ENCODE measurements around the gene CCDC152.

CCDC152 gene

DNA sequence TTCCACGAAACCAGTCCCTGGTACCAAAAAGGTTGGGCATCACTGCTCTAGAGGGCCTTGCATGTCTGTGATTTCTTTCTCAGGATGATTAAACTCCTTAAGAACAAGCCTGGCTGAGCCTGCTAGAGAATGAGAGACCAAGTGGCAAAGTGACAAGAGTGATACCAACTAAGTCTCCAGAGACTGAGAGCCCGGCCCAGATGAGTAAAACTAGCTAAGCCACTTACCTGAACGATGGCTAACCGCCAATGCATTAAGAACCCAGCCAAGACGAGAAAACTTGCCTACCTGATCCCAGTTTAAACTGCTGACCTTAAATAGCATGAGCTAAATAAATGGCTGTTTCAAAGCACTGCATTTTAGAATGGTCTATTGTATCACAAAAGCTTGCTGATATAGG, 5.6 kb upstream of the CCDC152 start:
- no peaks in the 10 kb centered on the region for H3K27me3 ChIP-seq (ENCODE audit: control insufficient read depth, insufficient read depth, low read length)
- no peak overlapping the region for H3K4me3 ChIP-seq (ENCODE audit: low read length)
- H3K9ac ChIP-seq (ENCODE audit: low read length), result no peak overlapping the region
- H3K27ac ChIP-seq (ENCODE audit: low read length), result no peak overlapping the region
- no peaks in the 10 kb centered on the region for H3K4me1 ChIP-seq (ENCODE audit: control insufficient read depth, low read depth, low read length)
- H3K36me3 ChIP-seq (ENCODE audit: control insufficient read depth, low read depth, low read length), result no peaks in the 10 kb centered on the region
- H3K9me3 ChIP-seq (ENCODE audit: control insufficient read depth, low read depth, low read length), result no peaks in the 10 kb centered on the region

GRCh38 chr5:42753099-42753498, 3.5 kb upstream of the CCDC152 start:
- Histone ChIP-seq H3K9me3 (ENCODE audit: control insufficient read depth, low read depth, low read length) (no peaks in the 10 kb centered on the region), H3K9ac (ENCODE audit: low read length) (no peak overlapping the region), H3K36me3 (ENCODE audit: control insufficient read depth, low read depth, low read length) (no peaks in the 10 kb centered on the region), H3K4me3 (ENCODE audit: low read length) (no peak overlapping the region), H3K27me3 (ENCODE audit: control insufficient read depth, insufficient read depth, low read length) (no peaks in the 10 kb centered on the region), H3K27ac (ENCODE audit: low read length) (no peak overlapping the region), H3K4me1 (ENCODE audit: control insufficient read depth, low read depth, low read length) (peaks cover 5% of the 10 kb centered on the region)

- H3K9ac ChIP-seq (ENCODE audit: low read length), result no peak overlapping the region
- H3K4me3 ChIP-seq (ENCODE audit: low read length), result no peak overlapping the region
- H3K27me3 ChIP-seq (ENCODE audit: control insufficient read depth, insufficient read depth, low read length), result no peaks in the 10 kb centered on the region
- H3K27ac ChIP-seq (ENCODE audit: low read length), result no peak overlapping the region
- peaks cover 14% of the 10 kb centered on the region for H3K4me1 ChIP-seq (ENCODE audit: control insufficient read depth, low read depth, low read length)
- H3K9me3 ChIP-seq (ENCODE audit: control insufficient read depth, low read depth, low read length), result no peaks in the 10 kb centered on the region
- no peaks in the 10 kb centered on the region for H3K36me3 ChIP-seq (ENCODE audit: control insufficient read depth, low read depth, low read length)
Measured at GRCh38 chr5:42759456-42759855, 2.8 kb downstream of the CCDC152 start.

GRCh38 chr5:42760426-42760825, 3.8 kb downstream of the CCDC152 start:
- Histone ChIP-seq H3K27ac (ENCODE audit: low read length) (no peak overlapping the region), H3K9me3 (ENCODE audit: control insufficient read depth, low read depth, low read length) (no peaks in the 10 kb centered on the region), H3K27me3 (ENCODE audit: control insufficient read depth, insufficient read depth, low read length) (no peaks in the 10 kb centered on the region), H3K36me3 (ENCODE audit: control insufficient read depth, low read depth, low read length) (no peaks in the 10 kb centered on the region), H3K9ac (ENCODE audit: low read length) (no peak overlapping the region), H3K4me3 (ENCODE audit: low read length) (no peak overlapping the region), H3K4me1 (ENCODE audit: control insufficient read depth, low read depth, low read length) (peaks cover 14% of the 10 kb centered on the region)

DNA sequence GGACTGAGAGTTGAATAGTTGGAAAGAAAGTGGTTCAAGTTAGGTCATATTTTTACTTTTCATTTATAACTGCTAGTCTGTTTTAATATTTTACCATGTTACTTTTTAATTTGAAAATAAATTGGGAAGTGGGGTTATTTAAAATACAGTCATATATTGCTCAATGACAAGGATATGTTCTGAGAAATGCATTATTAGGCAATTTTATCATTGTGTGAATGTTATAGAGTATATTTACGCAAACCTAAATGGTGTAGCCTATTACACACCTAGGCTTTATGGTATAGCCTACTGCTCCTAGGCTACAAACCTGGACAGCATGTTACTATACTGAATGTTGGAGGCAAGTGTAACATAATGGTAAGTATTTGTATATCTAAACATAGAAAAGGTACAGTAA, 5.2 kb downstream of the CCDC152 start:
- Histone ChIP-seq H3K4me3 (ENCODE audit: low read length) (no peak overlapping the region), H3K27ac (ENCODE audit: low read length) (no peak overlapping the region)

DNA sequence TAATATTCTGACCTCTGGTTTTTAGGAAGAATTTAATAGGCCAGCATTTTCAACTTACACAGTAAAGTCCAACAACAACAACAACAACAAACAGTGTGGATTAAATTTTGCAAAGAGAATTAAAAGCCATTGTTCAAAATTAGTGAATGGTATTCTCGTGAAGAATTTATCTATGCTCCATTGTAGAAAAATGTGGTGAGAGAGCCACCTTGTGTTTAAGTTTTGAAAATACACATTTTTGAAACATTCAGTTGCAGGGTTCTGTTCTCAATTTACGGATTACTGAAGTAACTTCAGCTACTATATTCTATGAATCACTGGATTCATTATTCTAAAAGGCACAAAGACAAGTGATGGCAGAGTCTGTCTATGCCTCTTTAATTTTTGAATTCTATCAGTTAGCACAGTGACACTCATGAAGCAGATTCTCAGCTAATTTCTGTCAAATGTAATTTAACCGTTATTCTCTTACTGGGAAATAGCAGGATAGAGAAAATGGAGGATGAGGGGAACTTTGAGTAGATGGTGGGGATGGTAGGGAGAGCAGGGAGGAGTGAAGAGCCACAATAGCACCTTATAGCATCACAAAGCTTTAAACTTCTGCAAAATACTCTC, 11.0 kb downstream of the CCDC152 start:
- Histone ChIP-seq H3K36me3 (ENCODE audit: control insufficient read depth, low read depth, low read length) (no peaks in the 10 kb centered on the region), H3K27ac (ENCODE audit: low read length) (no peak overlapping the region), H3K9ac (ENCODE audit: low read length) (no peak overlapping the region), H3K4me3 (ENCODE audit: low read length) (no peak overlapping the region), H3K4me1 (ENCODE audit: control insufficient read depth, low read depth, low read length) (no peaks in the 10 kb centered on the region), H3K9me3 (ENCODE audit: control insufficient read depth, low read depth, low read length) (no peaks in the 10 kb centered on the region), H3K27me3 (ENCODE audit: control insufficient read depth, insufficient read depth, low read length) (no peaks in the 10 kb centered on the region)

More for the DNA sequence above, 5.2 kb downstream of the CCDC152 start:
- Histone ChIP-seq H3K9me3 (ENCODE audit: control insufficient read depth, low read depth, low read length) (no peaks in the 10 kb centered on the region), H3K9ac (ENCODE audit: low read length) (no peak overlapping the region), H3K27me3 (ENCODE audit: control insufficient read depth, insufficient read depth, low read length) (no peaks in the 10 kb centered on the region), H3K4me1 (ENCODE audit: control insufficient read depth, low read depth, low read length) (peaks cover 14% of the 10 kb centered on the region), H3K36me3 (ENCODE audit: control insufficient read depth, low read depth, low read length) (no peaks in the 10 kb centered on the region)

GRCh38 chr5:42768106-42768504, 11.5 kb downstream of the CCDC152 start:
- H3K9me3 ChIP-seq (ENCODE audit: control insufficient read depth, low read depth, low read length), result no peaks in the 10 kb centered on the region
- H3K27ac ChIP-seq (ENCODE audit: low read length), result no peak overlapping the region
- H3K9ac ChIP-seq (ENCODE audit: low read length), result no peak overlapping the region
- no peak overlapping the region for H3K4me3 ChIP-seq (ENCODE audit: low read length)
- no peaks in the 10 kb centered on the region for H3K36me3 ChIP-seq (ENCODE audit: control insufficient read depth, low read depth, low read length)
- no peaks in the 10 kb centered on the region for H3K4me1 ChIP-seq (ENCODE audit: control insufficient read depth, low read depth, low read length)
- H3K27me3 ChIP-seq (ENCODE audit: control insufficient read depth, insufficient read depth, low read length), result no peaks in the 10 kb centered on the region

DNA sequence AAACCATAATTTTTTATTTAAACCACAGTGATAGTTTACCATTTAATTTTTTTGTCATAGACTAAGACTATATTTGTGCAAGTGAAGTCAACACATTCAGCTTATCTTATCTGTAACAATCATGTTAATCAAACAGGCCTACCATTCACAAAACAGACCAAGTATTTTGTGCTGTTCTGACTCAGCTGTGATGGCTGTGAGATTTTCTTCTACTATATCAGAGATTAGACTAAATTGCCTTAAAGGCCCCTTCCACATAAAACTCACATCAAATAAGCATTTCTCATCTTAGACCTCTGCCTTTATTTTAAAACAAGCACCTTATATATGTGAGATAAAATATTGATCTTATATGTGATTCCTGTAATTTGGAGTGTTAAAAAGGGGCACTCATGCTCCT, 13.4 kb downstream of the CCDC152 start:
- Histone ChIP-seq H3K27me3 (ENCODE audit: control insufficient read depth, insufficient read depth, low read length) (no peaks in the 10 kb centered on the region), H3K9ac (ENCODE audit: low read length) (no peak overlapping the region), H3K27ac (ENCODE audit: low read length) (no peak overlapping the region), H3K9me3 (ENCODE audit: control insufficient read depth, low read depth, low read length) (no peaks in the 10 kb centered on the region), H3K36me3 (ENCODE audit: control insufficient read depth, low read depth, low read length) (no peaks in the 10 kb centered on the region), H3K4me3 (ENCODE audit: low read length) (no peak overlapping the region), H3K4me1 (ENCODE audit: control insufficient read depth, low read depth, low read length) (no peaks in the 10 kb centered on the region)

- H3K4me3 ChIP-seq (ENCODE audit: low read length), result no peak overlapping the region
- no peaks in the 10 kb centered on the region for H3K4me1 ChIP-seq (ENCODE audit: control insufficient read depth, low read depth, low read length)
- H3K27me3 ChIP-seq (ENCODE audit: control insufficient read depth, insufficient read depth, low read length), result no peaks in the 10 kb centered on the region
- no peak overlapping the region for H3K27ac ChIP-seq (ENCODE audit: low read length)
- H3K9ac ChIP-seq (ENCODE audit: low read length), result no peak overlapping the region
- H3K9me3 ChIP-seq (ENCODE audit: control insufficient read depth, low read depth, low read length), result no peaks in the 10 kb centered on the region
- no peaks in the 10 kb centered on the region for H3K36me3 ChIP-seq (ENCODE audit: control insufficient read depth, low read depth, low read length)
Measured at GRCh38 chr5:42772265-42772993, 15.8 kb downstream of the CCDC152 start.

- peaks cover 5% of the 10 kb centered on the region for H3K4me1 ChIP-seq (ENCODE audit: control insufficient read depth, low read depth, low read length)
- no peaks in the 10 kb centered on the region for H3K36me3 ChIP-seq (ENCODE audit: control insufficient read depth, low read depth, low read length)
- H3K27ac ChIP-seq (ENCODE audit: low read length), result no peak overlapping the region
- H3K9me3 ChIP-seq (ENCODE audit: control insufficient read depth, low read depth, low read length), result no peaks in the 10 kb centered on the region
- H3K27me3 ChIP-seq (ENCODE audit: control insufficient read depth, insufficient read depth, low read length), result no peaks in the 10 kb centered on the region
- H3K4me3 ChIP-seq (ENCODE audit: low read length), result no peak overlapping the region
- H3K9ac ChIP-seq (ENCODE audit: low read length), result no peak overlapping the region
Measured at GRCh38 chr5:42779083-42779482, 22.5 kb downstream of the CCDC152 start.

DNA sequence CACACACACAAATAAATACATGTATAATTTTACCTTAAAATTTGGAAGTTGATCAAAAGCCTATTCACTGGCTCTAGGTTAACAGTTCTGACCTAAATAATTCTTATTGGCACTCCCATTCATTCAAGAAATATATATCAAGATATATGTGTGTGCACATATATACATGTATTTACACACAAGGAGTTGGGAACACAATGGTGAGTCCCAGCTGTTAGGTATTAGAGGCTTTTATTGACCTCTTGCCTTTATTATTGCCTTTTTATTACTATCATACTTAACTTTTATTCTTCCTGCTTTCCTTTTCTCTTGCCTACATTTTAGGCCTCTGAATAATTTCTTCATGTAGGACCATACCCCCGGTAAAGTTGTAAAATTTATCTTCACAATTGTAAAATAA, 25.0 kb downstream of the CCDC152 start:
- H3K36me3 ChIP-seq (ENCODE audit: control insufficient read depth, low read depth, low read length), result no peaks in the 10 kb centered on the region
- no peak overlapping the region for H3K27ac ChIP-seq (ENCODE audit: low read length)
- H3K4me3 ChIP-seq (ENCODE audit: low read length), result no peak overlapping the region
- H3K27me3 ChIP-seq (ENCODE audit: control insufficient read depth, insufficient read depth, low read length), result no peaks in the 10 kb centered on the region
- H3K9me3 ChIP-seq (ENCODE audit: control insufficient read depth, low read depth, low read length), result peaks cover 4% of the 10 kb centered on the region
- no peak overlapping the region for H3K9ac ChIP-seq (ENCODE audit: low read length)
- peaks cover 5% of the 10 kb centered on the region for H3K4me1 ChIP-seq (ENCODE audit: control insufficient read depth, low read depth, low read length)

GRCh38 chr5:42784132-42784531, 27.5 kb downstream of the CCDC152 start:
- Histone ChIP-seq H3K9ac (ENCODE audit: low read length) (no peak overlapping the region), H3K27me3 (ENCODE audit: control insufficient read depth, insufficient read depth, low read length) (no peaks in the 10 kb centered on the region), H3K4me1 (ENCODE audit: control insufficient read depth, low read depth, low read length) (no peaks in the 10 kb centered on the region), H3K36me3 (ENCODE audit: control insufficient read depth, low read depth, low read length) (no peaks in the 10 kb centered on the region), H3K4me3 (ENCODE audit: low read length) (no peak overlapping the region), H3K9me3 (ENCODE audit: control insufficient read depth, low read depth, low read length) (peaks cover 4% of the 10 kb centered on the region), H3K27ac (ENCODE audit: low read length) (no peak overlapping the region)
